Activated CD4-positive, alpha-beta T cell treated with anti-CD3 and anti-CD28 coated beads, Interleukin-2, amount 10 ng/mL, durations not matched to agents 7 days and 5 days (primary cell): Measurements from ENCODE around the gene SGK2. TPM values are rescaled to one million over a fixed set of nuclear protein-coding genes. Genes with fewer than 3 reads are reported as not detected.
"Not testable (repeated sequence)": the region's sequence is repeated elsewhere in the genome, so short reads cannot be mapped to it uniquely, and the experiment has no call there.

ENCODE experiments used
- CTCF ChIA-PET: fragments of 350-600 bp; sonication (Branson Sonifier 250); formaldehyde crosslinking; loops from one replicate; lab custom pipeline; 2021; ENCODE audit warnings: antibody characterized with exemption; lab: Charles Lee
- POLR2A ChIA-PET: fragments of 350-600 bp; sonication (Branson Sonifier 250); formaldehyde crosslinking; loops from one replicate; lab custom pipeline; 2021; ENCODE audit warnings: antibody characterized with exemption; lab: Charles Lee
- DNase-seq: peaks from one replicate; pipeline ENCODE4 v3.0.0-alpha.2; 2020
- H3K27ac Mint-ChIP-seq: one replicate; pipeline ENCODE4 v1.8.0; 2021; ENCODE audit warnings: mild to moderate bottlenecking, moderate library complexity, mixed read lengths
- H3K27me3 Mint-ChIP-seq: one replicate; pipeline ENCODE4 v1.8.0; 2021; ENCODE audit warnings: mixed read lengths
- H3K36me3 Mint-ChIP-seq: one replicate; pipeline ENCODE4 v1.8.0; 2021; ENCODE audit warnings: low read depth, mixed read lengths
- H3K4me1 Mint-ChIP-seq: one replicate; pipeline ENCODE4 v1.8.0; 2021; ENCODE audit warnings: mixed read lengths
- H3K4me3 Mint-ChIP-seq: one replicate; pipeline ENCODE4 v1.8.0; 2021; ENCODE audit warnings: mild to moderate bottlenecking, moderate library complexity, mixed read lengths
- H3K9me3 Mint-ChIP-seq: one replicate; pipeline ENCODE4 v1.8.0; 2021; ENCODE audit warnings: mixed read lengths
- total RNA-seq, 2 experiments: library from RNA; stranded (reverse); gene quantifications; one replicate each; pipeline ENCODE4 v1.2.3, GENCODE V29; 2021

Gene SGK2
- total RNA-seq, 2 experiments from 2014 or later = 0.37 to 0.40 TPM

- CTCF ChIA-PET = interaction anchor here (0.9 kb wide), 1 partner anchor 8 kb away, joined by 3 read pairs; no protein-coding TSS in a partner anchor
- Mint-ChIP-seq H3K4me1 (peaks cover 20% of the 10 kb centered on the region), H3K36me3 (peaks cover 7% of the 10 kb centered on the region), H3K4me3 (peak overlapping the region; percentile 93), H3K9me3 (no peaks in the 10 kb centered on the region), H3K27me3 (no peaks in the 10 kb centered on the region), H3K27ac (peak overlapping the region; percentile 96)
- POLR2A ChIA-PET = interaction anchor here (0.7 kb wide), 1 partner anchor 98 kb away, joined by 3 read pairs; no protein-coding TSS in a partner anchor
- DNase-seq = peak; percentile 27
Measured at GRCh38 chr20:43590036-43590391, 31.2 kb downstream of the SGK2 start.

DNA sequence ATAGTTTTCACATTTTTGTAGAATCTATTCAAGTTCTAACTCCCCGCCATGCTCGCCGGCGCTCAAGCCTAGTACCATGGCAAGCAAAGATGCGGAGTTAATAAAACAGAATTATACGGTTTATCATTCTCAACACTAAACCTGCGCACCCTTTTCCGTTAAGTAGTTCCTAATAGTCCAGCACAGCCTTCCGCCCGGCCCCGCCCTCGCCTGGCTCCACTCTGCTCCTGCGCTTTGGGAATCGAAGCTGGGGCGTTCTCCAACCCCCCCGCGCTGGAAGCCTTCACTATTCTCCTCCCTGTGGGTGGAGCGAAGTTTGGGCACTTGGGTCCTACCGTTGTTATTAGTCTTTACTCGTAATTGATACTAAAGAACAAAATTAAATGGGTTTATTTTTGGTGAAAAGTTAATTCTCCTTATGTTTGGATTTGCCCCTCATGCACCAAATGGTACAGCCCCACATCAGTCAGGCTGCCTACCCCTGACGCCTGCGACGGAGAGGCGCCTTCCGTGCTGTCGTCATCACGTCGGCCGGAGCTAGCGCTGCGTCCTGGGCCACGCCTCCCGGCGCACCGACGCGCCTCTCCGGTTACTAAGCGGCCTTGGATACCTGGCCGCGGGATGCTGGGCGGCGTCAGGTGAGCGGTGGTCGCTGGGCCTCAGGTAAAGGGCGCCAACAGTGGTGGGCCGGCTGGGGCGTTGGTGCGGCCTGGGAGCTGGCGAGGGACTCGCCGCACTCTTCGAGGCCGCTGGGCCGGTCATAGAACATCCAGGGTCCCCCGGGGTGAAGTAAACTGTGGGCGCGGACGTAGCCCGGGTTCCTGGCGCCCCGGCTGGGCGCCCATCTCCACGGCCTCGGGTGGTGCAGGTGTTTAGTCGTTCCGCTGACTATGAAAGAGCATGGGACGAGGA is 31.8 kb downstream of the SGK2 start, which contains the start of gene IFT52:
IFT52 (plus strand) TSS at position 546 of the 912 bp plus-strand sequence. CDS start 3,762 bp downstream, outside the sequence.
- CTCF ChIA-PET = interaction anchor here (0.9 to 1.0 kb wide), 2 partner anchors 8 to 11 kb away, joined by 3 read pairs; no protein-coding TSS in a partner anchor
- Mint-ChIP-seq H3K4me3 (peak within 1 kb of the TSS; percentile 93), H3K27ac (peak within 1 kb of the TSS; percentile 96), H3K36me3 (peaks cover 7% of the 10 kb centered on the region), H3K27me3 (no peaks in the 10 kb centered on the region), H3K4me1 (peaks cover 20% of the 10 kb centered on the region), H3K9me3 (no peaks in the 10 kb centered on the region)
- DNase-seq = peak; percentile 91
- POLR2A ChIA-PET = interaction anchor here (0.7 kb wide), 1 partner anchor 98 kb away, joined by 3 read pairs; no protein-coding TSS in a partner anchor

DNA sequence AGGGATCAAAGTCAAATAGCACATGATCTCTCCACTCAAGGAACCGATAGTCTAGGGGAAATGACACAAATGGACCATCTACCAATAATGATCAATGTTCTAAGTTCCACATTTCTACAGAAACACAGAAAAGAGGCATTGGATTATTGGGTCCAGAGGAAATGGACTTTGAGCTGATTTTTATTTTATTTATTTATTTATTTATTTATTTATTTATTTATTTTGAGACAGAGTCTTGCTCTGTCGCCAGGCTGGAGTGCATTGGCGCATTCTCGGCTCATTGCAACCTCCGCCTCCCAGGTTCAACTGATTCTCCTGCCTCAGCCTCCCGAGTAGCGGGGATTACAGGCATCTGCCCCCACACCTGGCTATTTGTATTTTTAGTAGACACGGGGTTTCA is 43.1 kb downstream of the SGK2 start:
- H3K4me1 Mint-ChIP-seq, DNase-seq, H3K4me3 Mint-ChIP-seq, H3K27me3 Mint-ChIP-seq, POLR2A ChIA-PET, H3K9me3 Mint-ChIP-seq, H3K27ac Mint-ChIP-seq: not testable (repeated sequence)
- peaks cover 16% of the 10 kb centered on the region for H3K36me3 Mint-ChIP-seq
- CTCF ChIA-PET = interaction anchor here (1.2 kb wide), 1 partner anchor 11 kb away, joined by 3 read pairs; the partner anchor contains the start of gene IFT52

DNA sequence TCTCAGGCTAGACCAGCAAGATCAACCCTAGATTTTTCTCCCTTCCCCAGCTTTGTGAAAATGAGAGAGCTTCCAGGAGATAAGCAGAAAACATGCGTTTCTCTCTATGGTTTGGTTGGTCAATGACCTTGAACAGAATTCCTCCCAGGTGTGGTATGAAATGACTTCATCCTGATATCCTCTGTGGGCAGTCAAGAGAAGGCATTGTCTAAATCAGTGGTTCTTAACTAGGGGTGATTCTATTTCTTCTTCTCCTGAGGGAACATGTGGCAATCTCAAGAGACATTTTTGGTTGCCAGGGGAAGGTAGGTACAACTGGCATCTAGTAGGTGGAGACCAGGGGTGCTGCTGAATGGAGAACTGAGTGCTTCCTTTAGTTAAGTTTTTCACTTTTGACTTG is 44.3 kb downstream of the SGK2 start:
- H3K36me3 Mint-ChIP-seq = peaks cover 10% of the 10 kb centered on the region
- POLR2A ChIA-PET = no interaction called here

DNA sequence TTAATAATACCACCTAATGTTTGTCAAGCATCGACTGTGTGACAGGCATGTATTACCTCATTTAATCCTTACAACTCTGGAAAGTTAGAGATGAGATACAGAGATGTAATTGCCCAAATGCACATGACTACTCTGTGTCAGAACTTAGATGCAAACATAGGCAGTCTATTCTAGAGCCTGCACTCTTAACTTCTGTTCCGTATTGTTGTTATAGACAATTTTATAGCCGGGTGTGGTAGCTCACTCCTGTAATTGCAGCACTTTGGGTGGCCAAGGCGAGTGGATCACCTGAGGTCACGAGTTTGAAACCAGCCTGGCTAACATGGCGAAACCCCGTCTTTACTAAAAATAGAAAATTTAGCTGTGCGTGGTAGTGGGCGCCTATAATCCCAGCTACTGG is 46.9 kb downstream of the SGK2 start:
- ChIA-PET CTCF (interaction anchor here (0.6 kb wide), 2 partner anchors 36 to 105 kb away, joined by 3 to 4 read pairs; no protein-coding TSS in a partner anchor), POLR2A (no interaction called here)
- no peak for DNase-seq
- Mint-ChIP-seq H3K9me3 (no peaks in the 10 kb centered on the region), H3K27ac (no peak overlapping the region), H3K36me3 (peaks cover 9% of the 10 kb centered on the region), H3K4me1 (no peaks in the 10 kb centered on the region), H3K4me3 (no peak overlapping the region), H3K27me3 (no peaks in the 10 kb centered on the region)

More for the DNA sequence above, 44.3 kb downstream of the SGK2 start:
- no peak overlapping the region for H3K27ac Mint-ChIP-seq
- CTCF ChIA-PET = interaction anchor here (1.7 kb wide), 1 partner anchor 10 kb away, joined by 5 read pairs; no protein-coding TSS in a partner anchor
- no peak overlapping the region for H3K4me3 Mint-ChIP-seq
- no peak for DNase-seq
- H3K9me3 Mint-ChIP-seq = no peaks in the 10 kb centered on the region
- H3K4me1 Mint-ChIP-seq = no peaks in the 10 kb centered on the region
- no peaks in the 10 kb centered on the region for H3K27me3 Mint-ChIP-seq

- POLR2A ChIA-PET, H3K36me3 Mint-ChIP-seq, H3K27ac Mint-ChIP-seq, H3K4me1 Mint-ChIP-seq, H3K9me3 Mint-ChIP-seq, H3K27me3 Mint-ChIP-seq, H3K4me3 Mint-ChIP-seq, DNase-seq, CTCF ChIA-PET: not testable (repeated sequence)
Measured at GRCh38 chr20:43607278-43607677, 48.5 kb downstream of the SGK2 start.

DNA sequence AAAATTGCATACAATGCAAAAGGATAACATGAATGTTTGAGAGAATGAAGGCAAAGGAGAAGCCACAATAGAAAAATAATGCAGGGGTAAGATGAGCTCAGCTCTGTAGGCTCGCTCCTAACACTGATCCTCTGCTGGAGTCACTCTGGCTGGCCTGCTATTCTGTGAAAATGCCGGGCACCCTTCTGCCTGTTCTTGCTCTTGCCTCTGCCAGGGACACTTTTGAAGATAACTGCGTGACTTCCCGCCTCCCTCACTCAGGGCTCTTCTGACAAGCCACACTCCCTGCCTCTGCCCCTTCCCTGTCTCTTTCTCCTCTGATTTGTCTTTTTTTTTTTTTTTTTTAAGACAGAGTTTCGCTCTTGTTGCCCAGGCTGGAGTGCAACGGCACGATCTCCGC is 72.8 kb downstream of the SGK2 start:
- Mint-ChIP-seq H3K4me1 (peaks cover 2% of the 10 kb centered on the region), H3K27me3 (no peaks in the 10 kb centered on the region), H3K4me3 (no peak overlapping the region), H3K36me3 (peaks cover 7% of the 10 kb centered on the region), H3K9me3 (no peaks in the 10 kb centered on the region), H3K27ac (no peak overlapping the region)
- DNase-seq = no peak
- ChIA-PET CTCF (interaction anchor here (1.7 kb wide), 1 partner anchor 19 kb away, joined by 4 read pairs; no protein-coding TSS in a partner anchor), POLR2A (interaction anchor here (0.6 kb wide), 1 partner anchor 11 kb away, joined by 3 read pairs; no protein-coding TSS in a partner anchor)

Other genes with a start within 250 kb of the SGK2 start
- gene SRSF6, start 101.1 kb upstream of the SGK2 start, total RNA-seq = 100 to 1,000 TPM; 166 to 172 TPM
- gene L3MBTL1, start 51.3 kb upstream of the SGK2 start, total RNA-seq = 1 to 10 TPM; 6.7 to 7.9 TPM
- gene IFT52, start 31.9 kb downstream of the SGK2 start, total RNA-seq = 10 to 100 TPM; 14.0 to 15.8 TPM
- 100 to 1,000 TPM; 106 to 110 TPM for gene MYBL2, start 108.1 kb downstream of the SGK2 start, total RNA-seq
- gene GTSF1L, start 168.0 kb downstream of the SGK2 start, total RNA-seq = not detected